ENCODE results near the gene ZNF92. TPM values are rescaled to one million over a fixed set of nuclear protein-coding genes. Genes with fewer than 3 reads are reported as not detected.

ZNF92 gene
- total RNA-seq, 2 donors from 2014 or later = 7.3 to 8.7 TPM

DNA sequence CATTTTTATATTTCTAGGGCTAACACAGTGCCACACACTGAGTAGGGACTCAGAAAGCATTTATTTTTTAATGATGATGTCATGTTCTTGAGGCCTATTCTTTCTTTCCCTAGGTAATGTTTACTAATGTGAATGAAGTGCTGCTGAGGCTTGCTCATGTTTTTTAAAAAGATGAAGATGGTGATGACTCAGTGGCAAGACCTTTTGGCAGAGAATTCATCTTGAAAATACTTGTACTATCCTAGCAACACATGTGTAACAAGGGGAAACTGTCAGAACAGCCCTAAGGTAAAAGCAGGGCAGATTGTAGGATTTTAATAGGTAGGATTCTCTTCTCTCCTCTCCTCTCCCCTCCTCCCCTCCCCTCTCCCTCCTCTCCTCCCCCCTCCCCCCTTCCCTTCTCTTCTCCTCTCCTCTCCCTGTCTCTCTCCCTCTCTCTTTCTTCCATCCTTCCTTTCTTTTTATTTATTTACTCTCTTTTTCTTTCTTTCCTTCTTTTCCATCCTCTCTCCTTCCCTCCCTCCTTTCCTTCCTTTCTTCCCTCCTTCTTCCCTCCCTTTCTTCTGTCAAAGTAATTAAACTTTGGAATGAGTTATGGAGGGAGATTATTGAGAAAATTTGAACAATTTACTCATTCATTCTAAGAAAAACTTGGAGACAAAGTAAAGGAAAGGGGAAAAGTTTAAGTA is 75.3 kb downstream of the ZNF92 start:
- TF ChIP-seq CTCF (IDR thresholded peaks at IDR 0.05) (no peak), POLR2AphosphoS5 (IDR thresholded peaks at IDR 0.05) (no peak), POLR2A (IDR thresholded peaks at IDR 0.05) (no peak)
- no peaks in the 10 kb centered on the region for H3K27me3 ChIP-seq (replicated peaks; ENCODE audit: insufficient read depth)
- no peak overlapping the region for H3K4me3 ChIP-seq
- no peak for DNase-seq (ENCODE audit: low spot score)
- no peaks in the 10 kb centered on the region for H3K4me1 ChIP-seq (replicated peaks)
- intact Hi-C loops (cut with DNase I) = no loop called here
- H3K36me3 ChIP-seq = no peaks in the 10 kb centered on the region
- H3K27ac ChIP-seq = no peak overlapping the region
- H3K9me3 ChIP-seq = no peaks in the 10 kb centered on the region

- intact Hi-C loops (cut with DNase I) = no loop called here
- H3K9me3 ChIP-seq = no peaks in the 10 kb centered on the region
- H3K27me3 ChIP-seq (replicated peaks; ENCODE audit: insufficient read depth) = no peaks in the 10 kb centered on the region
- 2% methylated on average over 2 of the region's 2 CpGs for WGBS
- H3K4me3 ChIP-seq = no peak overlapping the region
- TF ChIP-seq POLR2AphosphoS5 (IDR thresholded peaks at IDR 0.05) (no peak), CTCF (IDR thresholded peaks at IDR 0.05) (no peak), POLR2A (IDR thresholded peaks at IDR 0.05) (no peak)
- no peaks in the 10 kb centered on the region for H3K4me1 ChIP-seq (replicated peaks)
- no peak overlapping the region for H3K27ac ChIP-seq
- H3K36me3 ChIP-seq = no peaks in the 10 kb centered on the region
- peak; percentile 10 for DNase-seq (ENCODE audit: low spot score)
These were observed 75.8 kb downstream of the ZNF92 start for GRCh38 chr7:65449505-65449852.
